Kidney epithelial cell (primary cell): ENCODE results near the gene TMEM38B. TPM values are rescaled to one million over a fixed set of nuclear protein-coding genes. Genes with fewer than 3 reads are reported as not detected.

ENCODE experiments used
- DNase-seq: peaks from one replicate; pipeline ENCODE4 v3.0.0-alpha.2; 2010; ENCODE audit warnings: low read depth
- H3K27me3 ChIP-seq: 2 replicates; pipeline ENCODE4 v1.6.0; 2011; ENCODE audit warnings: low read length; ENCODE audit not compliant: control insufficient read depth, insufficient read depth
- H3K36me3 ChIP-seq: 2 replicates; pipeline ENCODE4 v1.5.1; 2011; ENCODE audit warnings: low read length; ENCODE audit not compliant: control insufficient read depth, insufficient read depth
- H3K4me3 ChIP-seq: 2 replicates; pipeline ENCODE4 v1.5.1; 2011; ENCODE audit warnings: low read depth, mild to moderate bottlenecking, control low read depth, low read length
- total RNA-seq: library from RNA; depleted of rRNA; stranded (reverse); fragments of >200 nt; gene quantifications from 2 replicates; pipeline ENCODE4 v1.2.3, GENCODE V29; 2015
- TF ChIP-seq, protein P1 (sequence below): IDR thresholded peaks from 2 replicates; pipeline ENCODE4 v1.5.1; 2011; ENCODE audit warnings: mild to moderate bottlenecking, moderate library complexity, low read length, control low read depth, inconsistent platforms; ENCODE audit not compliant: insufficient read depth, poor library complexity, severe bottlenecking

The TMEM38B gene
- total RNA-seq, 1 donor from 2014 or later = 12.0 TPM

- TF ChIP-seq, protein P1, sequence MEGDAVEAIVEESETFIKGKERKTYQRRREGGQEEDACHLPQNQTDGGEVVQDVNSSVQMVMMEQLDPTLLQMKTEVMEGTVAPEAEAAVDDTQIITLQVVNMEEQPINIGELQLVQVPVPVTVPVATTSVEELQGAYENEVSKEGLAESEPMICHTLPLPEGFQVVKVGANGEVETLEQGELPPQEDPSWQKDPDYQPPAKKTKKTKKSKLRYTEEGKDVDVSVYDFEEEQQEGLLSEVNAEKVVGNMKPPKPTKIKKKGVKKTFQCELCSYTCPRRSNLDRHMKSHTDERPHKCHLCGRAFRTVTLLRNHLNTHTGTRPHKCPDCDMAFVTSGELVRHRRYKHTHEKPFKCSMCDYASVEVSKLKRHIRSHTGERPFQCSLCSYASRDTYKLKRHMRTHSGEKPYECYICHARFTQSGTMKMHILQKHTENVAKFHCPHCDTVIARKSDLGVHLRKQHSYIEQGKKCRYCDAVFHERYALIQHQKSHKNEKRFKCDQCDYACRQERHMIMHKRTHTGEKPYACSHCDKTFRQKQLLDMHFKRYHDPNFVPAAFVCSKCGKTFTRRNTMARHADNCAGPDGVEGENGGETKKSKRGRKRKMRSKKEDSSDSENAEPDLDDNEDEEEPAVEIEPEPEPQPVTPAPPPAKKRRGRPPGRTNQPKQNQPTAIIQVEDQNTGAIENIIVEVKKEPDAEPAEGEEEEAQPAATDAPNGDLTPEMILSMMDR = no peak
- Histone ChIP-seq H3K36me3 (no peaks in the 10 kb centered on the region), H3K27me3 (no peaks in the 10 kb centered on the region), H3K4me3 (no peak overlapping the region)
- DNase-seq = no peak
These were observed 24.0 kb upstream of the TMEM38B start for GRCh38 chr9:105670315-105670714.

GRCh38 chr9:105670775-105671174, 23.6 kb upstream of the TMEM38B start:
- H3K36me3 ChIP-seq = no peaks in the 10 kb centered on the region
- H3K27me3 ChIP-seq = no peaks in the 10 kb centered on the region
- TF ChIP-seq, protein P1 = no peak
- no peak overlapping the region for H3K4me3 ChIP-seq
- no peak for DNase-seq

DNA sequence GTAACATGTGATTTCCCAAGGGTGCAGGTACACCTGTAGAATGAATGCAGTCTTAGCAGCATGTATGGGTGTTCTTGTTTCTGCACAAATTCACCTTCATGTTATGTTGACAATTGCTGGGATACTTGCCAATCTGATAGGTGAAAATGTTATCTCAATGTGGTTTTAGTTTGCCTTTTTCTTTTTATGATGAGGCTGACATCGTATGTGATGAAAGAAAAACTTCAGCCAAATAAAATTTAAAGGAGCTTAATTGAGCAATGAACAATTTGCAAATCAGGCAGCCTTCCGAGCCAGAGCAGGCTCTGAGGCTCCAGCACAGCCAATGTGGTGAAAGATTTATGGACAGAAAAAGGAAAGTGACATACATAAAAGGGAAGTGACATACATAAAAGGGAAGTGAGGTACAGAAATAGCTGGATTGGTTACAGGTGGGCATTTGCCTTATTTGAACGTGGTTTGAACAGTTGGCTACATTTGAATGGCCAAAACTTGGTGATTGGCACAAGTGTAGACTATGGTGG, 21.6 kb upstream of the TMEM38B start:
- no peak for DNase-seq
- no peaks in the 10 kb centered on the region for H3K27me3 ChIP-seq
- no peak overlapping the region for H3K4me3 ChIP-seq
- TF ChIP-seq, protein P1 = no peak
- no peaks in the 10 kb centered on the region for H3K36me3 ChIP-seq

DNA sequence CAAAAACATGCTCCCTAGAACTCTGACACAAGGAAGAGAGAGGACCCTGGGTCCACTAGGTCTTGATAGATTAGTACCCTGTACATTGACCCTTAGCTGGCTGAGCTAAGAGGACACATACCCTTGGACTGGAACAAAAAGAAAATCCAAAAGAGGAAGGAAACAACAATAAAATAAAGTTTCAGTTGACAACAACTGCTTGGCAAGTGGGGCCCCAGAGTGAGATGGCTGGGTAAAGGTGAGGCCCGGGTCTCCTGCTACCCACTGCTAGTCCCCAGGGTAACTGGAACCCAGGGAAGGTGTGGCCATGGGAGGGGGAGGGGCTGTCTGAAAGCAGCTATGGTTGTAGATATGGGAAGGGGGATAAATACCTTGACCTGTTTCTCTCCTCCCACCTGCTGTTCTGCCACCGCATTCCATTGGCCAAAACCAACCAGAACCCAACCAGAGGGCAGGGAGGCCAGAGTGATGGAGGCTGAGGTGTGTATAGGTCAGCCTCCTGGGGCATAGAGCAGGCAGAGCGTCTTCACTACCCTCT, 20.4 kb upstream of the TMEM38B start:
- TF ChIP-seq, protein P1 = no peak
- no peak overlapping the region for H3K4me3 ChIP-seq
- H3K27me3 ChIP-seq = no peaks in the 10 kb centered on the region

GRCh38 chr9:105676351-105676923, 17.9 kb upstream of the TMEM38B start:
- no peak for DNase-seq
- Histone ChIP-seq H3K4me3 (no peak overlapping the region), H3K36me3 (no peaks in the 10 kb centered on the region), H3K27me3 (no peaks in the 10 kb centered on the region)
- TF ChIP-seq, protein P1 = no peak

More for the DNA sequence above, 20.4 kb upstream of the TMEM38B start:
- no peaks in the 10 kb centered on the region for H3K36me3 ChIP-seq
- no peak for DNase-seq

GRCh38 chr9:105678163-105678562, 16.2 kb upstream of the TMEM38B start:
- H3K27me3 ChIP-seq = no peaks in the 10 kb centered on the region
- no peak overlapping the region for H3K4me3 ChIP-seq
- TF ChIP-seq, protein P1 = no peak
- no peaks in the 10 kb centered on the region for H3K36me3 ChIP-seq
- DNase-seq = no peak
